ENCODE results near the gene CHRNB1. TPM values are rescaled to one million over a fixed set of nuclear protein-coding genes. Genes with fewer than 3 reads are reported as not detected.

The CHRNB1 gene
- total RNA-seq, 1 donor from 2014 or later = 9.9 TPM

DNA sequence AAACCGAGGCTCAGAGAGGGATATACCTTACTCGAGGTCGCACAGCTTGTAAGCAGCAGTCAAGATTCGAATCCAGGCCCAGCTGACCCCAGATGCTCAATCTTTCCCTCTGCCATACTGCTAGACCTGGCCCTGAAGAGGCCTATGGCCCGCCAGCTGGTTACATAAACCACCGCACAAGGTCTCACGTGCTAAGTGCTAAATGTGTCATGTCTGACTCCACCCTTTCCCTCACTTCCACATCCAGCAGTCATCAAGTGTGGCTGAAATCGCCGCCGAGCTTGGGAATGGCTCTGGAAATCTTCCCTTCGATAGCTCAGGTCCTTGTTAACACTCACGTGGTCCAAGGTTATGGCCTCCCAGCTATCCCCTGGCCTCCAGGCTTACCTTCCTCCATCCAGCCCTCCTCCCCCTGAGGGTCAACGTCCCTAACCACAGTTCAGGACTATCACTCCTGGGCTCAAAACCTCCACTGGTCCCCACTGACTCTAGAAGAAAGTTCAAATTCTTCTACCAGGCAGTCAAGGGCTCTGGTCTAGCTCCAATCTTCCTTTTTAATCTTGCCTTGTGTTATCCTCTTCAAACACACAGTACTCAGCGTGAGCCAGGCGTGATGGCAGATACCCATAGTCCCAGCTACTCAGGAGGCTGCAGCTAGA, 31.0 kb downstream of the CHRNB1 start:
- no peaks in the 10 kb centered on the region for H3K36me3 Mint-ChIP-seq (ENCODE audit: low read depth)
- peak overlapping the region; percentile 94 for H3K4me3 Mint-ChIP-seq
- H3K4me1 Mint-ChIP-seq = peaks cover 34% of the 10 kb centered on the region
- H3K9me3 Mint-ChIP-seq = no peaks in the 10 kb centered on the region
- peak overlapping the region; percentile 2 for H3K27ac Mint-ChIP-seq (ENCODE audit: unreplicated experiment)
- TF ChIP-seq, protein P1, sequence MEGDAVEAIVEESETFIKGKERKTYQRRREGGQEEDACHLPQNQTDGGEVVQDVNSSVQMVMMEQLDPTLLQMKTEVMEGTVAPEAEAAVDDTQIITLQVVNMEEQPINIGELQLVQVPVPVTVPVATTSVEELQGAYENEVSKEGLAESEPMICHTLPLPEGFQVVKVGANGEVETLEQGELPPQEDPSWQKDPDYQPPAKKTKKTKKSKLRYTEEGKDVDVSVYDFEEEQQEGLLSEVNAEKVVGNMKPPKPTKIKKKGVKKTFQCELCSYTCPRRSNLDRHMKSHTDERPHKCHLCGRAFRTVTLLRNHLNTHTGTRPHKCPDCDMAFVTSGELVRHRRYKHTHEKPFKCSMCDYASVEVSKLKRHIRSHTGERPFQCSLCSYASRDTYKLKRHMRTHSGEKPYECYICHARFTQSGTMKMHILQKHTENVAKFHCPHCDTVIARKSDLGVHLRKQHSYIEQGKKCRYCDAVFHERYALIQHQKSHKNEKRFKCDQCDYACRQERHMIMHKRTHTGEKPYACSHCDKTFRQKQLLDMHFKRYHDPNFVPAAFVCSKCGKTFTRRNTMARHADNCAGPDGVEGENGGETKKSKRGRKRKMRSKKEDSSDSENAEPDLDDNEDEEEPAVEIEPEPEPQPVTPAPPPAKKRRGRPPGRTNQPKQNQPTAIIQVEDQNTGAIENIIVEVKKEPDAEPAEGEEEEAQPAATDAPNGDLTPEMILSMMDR (conservative IDR thresholded peaks at IDR 0.05) = no peak
- no peaks in the 10 kb centered on the region for H3K27me3 Mint-ChIP-seq (ENCODE audit: low read depth)
- no peak for DNase-seq (ENCODE audit: low read depth, low spot score)

- Mint-ChIP-seq H3K4me1 (peaks cover 39% of the 10 kb centered on the region), H3K27ac (ENCODE audit: unreplicated experiment) (peak overlapping the region; percentile 2), H3K4me3 (peak overlapping the region; percentile 94), H3K36me3 (ENCODE audit: low read depth) (no peaks in the 10 kb centered on the region), H3K27me3 (ENCODE audit: low read depth) (no peaks in the 10 kb centered on the region), H3K9me3 (no peaks in the 10 kb centered on the region)
- DNase-seq (ENCODE audit: low read depth, low spot score) = no peak
- TF ChIP-seq, protein P1 (conservative IDR thresholded peaks at IDR 0.05) = no peak
These were observed 31.6 kb downstream of the CHRNB1 start for GRCh38 chr17:7476494-7476893.

- no peaks in the 10 kb centered on the region for H3K27me3 Mint-ChIP-seq (ENCODE audit: low read depth)
- peaks cover 44% of the 10 kb centered on the region for H3K4me1 Mint-ChIP-seq
- H3K9me3 Mint-ChIP-seq = no peaks in the 10 kb centered on the region
- H3K27ac Mint-ChIP-seq (ENCODE audit: unreplicated experiment) = no peak overlapping the region
- peak overlapping the region; percentile 94 for H3K4me3 Mint-ChIP-seq
- H3K36me3 Mint-ChIP-seq (ENCODE audit: low read depth) = no peaks in the 10 kb centered on the region
- DNase-seq (ENCODE audit: low read depth, low spot score) = no peak
- TF ChIP-seq, protein P1 (conservative IDR thresholded peaks at IDR 0.05) = no peak
These were observed 32.1 kb downstream of the CHRNB1 start for GRCh38 chr17:7476951-7477350.

DNA sequence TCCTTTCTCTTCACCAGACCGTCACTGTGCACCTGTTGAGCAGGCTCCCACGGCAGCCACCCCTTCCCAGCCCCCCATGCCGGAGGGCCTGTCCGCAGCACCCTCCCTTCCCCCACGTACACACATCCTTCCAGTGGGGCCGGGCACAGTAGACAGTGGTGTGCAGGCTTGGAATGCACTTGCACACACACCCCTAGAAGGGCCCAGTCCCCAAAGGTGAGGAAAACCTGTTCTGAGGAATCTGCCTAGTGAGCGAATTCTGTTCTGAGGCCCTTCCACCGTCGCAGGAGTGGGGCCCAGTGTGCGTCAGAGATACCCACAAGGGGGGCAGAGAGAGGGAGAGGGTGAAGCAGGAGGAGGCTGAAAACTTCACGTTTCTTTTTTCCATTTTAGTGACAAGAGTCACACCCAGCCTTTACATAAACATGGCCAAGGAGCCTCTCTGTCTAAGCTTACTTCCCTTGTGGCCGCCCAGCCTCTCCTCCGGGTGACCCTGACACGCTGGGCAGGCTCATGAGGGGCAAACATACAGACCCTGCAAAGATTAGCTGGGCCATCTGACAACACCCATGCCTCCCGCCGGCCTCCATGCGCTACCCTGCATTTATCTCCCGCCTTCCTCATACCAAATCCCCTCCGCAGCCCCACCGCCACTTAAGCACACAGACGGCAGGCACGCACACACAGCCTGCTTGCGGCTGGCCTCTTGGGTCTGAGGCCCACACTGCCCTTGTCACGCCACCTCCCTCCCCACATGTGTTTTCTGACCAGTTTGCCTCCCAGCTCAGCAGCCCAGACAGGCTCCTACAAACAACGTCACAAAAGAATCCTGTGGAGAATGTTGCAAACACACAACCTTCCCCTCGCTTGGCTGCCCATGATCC, 32.8 kb downstream of the CHRNB1 start:
- Mint-ChIP-seq H3K4me3 (peak overlapping the region; percentile 94), H3K27ac (ENCODE audit: unreplicated experiment) (peak overlapping the region; percentile 88), H3K36me3 (ENCODE audit: low read depth) (no peaks in the 10 kb centered on the region), H3K27me3 (ENCODE audit: low read depth) (no peaks in the 10 kb centered on the region), H3K9me3 (no peaks in the 10 kb centered on the region), H3K4me1 (peaks cover 49% of the 10 kb centered on the region)
- TF ChIP-seq, protein P1 (conservative IDR thresholded peaks at IDR 0.05) = no peak
- no peak for DNase-seq (ENCODE audit: low read depth, low spot score)

DNA sequence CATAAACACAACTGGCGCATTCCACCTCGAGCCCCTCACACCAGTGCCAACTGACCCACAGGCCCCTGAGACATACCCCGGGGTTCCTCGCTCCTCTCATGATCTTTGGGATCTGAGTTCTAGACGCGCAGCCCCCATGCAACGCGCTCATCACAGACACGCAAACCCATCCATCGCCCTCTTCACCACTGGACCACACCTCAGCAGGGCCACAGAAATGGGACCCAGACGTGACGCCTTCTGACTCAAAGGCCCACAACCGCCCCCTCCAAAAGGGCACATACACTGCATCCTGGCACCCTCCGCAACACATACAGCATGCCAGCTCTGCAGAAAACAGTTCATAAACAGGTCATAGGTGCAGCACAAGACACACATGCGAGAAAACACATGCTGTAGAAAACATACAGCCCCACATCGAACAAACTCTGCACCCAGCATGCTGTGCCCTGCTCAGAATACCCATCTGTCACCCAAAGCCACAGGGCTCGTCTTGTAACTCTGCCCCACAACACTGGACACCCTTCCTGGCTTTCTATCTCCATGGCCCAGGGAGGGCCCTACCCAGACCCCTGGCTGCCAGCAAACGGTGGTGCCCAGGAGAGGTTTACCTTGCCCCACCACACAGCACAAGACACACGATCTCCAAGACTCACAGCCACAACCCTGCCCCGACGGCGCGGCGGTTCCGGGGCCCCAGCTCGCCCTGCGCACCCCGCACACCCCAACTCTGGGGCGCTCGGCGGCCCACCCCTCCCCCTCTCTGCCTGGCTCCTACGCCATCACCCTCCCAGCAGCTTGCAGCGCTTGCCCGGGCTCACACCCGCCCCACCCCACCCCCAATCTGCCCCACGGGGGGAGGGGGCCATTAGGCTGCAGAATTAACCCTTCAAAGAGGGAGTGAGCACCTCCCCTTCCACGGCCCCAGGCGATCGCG, 33.7 kb downstream of the CHRNB1 start:
- H3K27me3 Mint-ChIP-seq (ENCODE audit: low read depth) = no peaks in the 10 kb centered on the region
- no peaks in the 10 kb centered on the region for H3K9me3 Mint-ChIP-seq
- H3K36me3 Mint-ChIP-seq (ENCODE audit: low read depth) = no peaks in the 10 kb centered on the region
- TF ChIP-seq, protein P1 (conservative IDR thresholded peaks at IDR 0.05) = no peak
- H3K27ac Mint-ChIP-seq (ENCODE audit: unreplicated experiment) = no peak overlapping the region
- peak overlapping the region; percentile 94 for H3K4me3 Mint-ChIP-seq
- DNase-seq (ENCODE audit: low read depth, low spot score) = no peak
- peaks cover 58% of the 10 kb centered on the region for H3K4me1 Mint-ChIP-seq

All from neural crest cell (in vitro differentiated cells).